ENCODE results near the gene VASH1. TPM values are rescaled to one million over a fixed set of nuclear protein-coding genes. Genes with fewer than 3 reads are reported as not detected.

The VASH1 gene
- total RNA-seq, 1 donor from 2014 or later: 13.6 TPM

GRCh38 chr14:76754586-76754985 lies 6.7 kb upstream of the VASH1 start:
- no peaks in the 10 kb centered on the region for H3K9me3 ChIP-seq (ENCODE audit: insufficient read depth, low read depth, low read length)
- no peak for FAIRE-seq

GRCh38 chr14:76755610-76756370 lies 5.5 kb upstream of the VASH1 start:
- Mint-ChIP-seq H3K36me3 (ENCODE audit: low read depth, unreplicated experiment) (peaks cover under 1% of the 10 kb centered on the region), H3K4me1 (ENCODE audit: low read depth, unreplicated experiment) (peaks cover 10% of the 10 kb centered on the region), H3K27me3 (ENCODE audit: low read depth, unreplicated experiment) (peaks cover 45% of the 10 kb centered on the region), H3K9me3 (ENCODE audit: unreplicated experiment) (peaks cover 15% of the 10 kb centered on the region), H3K27ac (ENCODE audit: unreplicated experiment) (no peak overlapping the region), H3K4me3 (ENCODE audit: unreplicated experiment) (no peak overlapping the region)
- no peak for FAIRE-seq
- peaks cover 4% of the 10 kb centered on the region for H3K4me1 ChIP-seq (ENCODE audit: insufficient read depth, low read length)
- no peaks in the 10 kb centered on the region for H3K79me2 ChIP-seq (ENCODE audit: insufficient read depth, low read length)
- TF ChIP-seq EZH2 (IDR thresholded peaks at IDR 0.05; ENCODE audit: insufficient read depth, low read length) (no peak), CTCF (IDR thresholded peaks at IDR 0.05; ENCODE audit: insufficient read depth, low read depth, low read length) (no peak)
- H3K27me3 ChIP-seq (ENCODE audit: insufficient read depth, low read length): peaks cover 2% of the 10 kb centered on the region
- H3K36me3 ChIP-seq (ENCODE audit: insufficient read depth, low read length): no peaks in the 10 kb centered on the region
- H3K4me2 ChIP-seq (ENCODE audit: low read length): no peak overlapping the region
- H3K9ac ChIP-seq (ENCODE audit: low read length): no peak overlapping the region
- DNase-seq (ENCODE audit: low read depth): no peak
- H4K20me1 ChIP-seq (ENCODE audit: insufficient read depth, low read length): no peaks in the 10 kb centered on the region
- no peak overlapping the region for H2AFZ ChIP-seq (ENCODE audit: low read depth, low read length)
- no peak overlapping the region for H3K27ac ChIP-seq (ENCODE audit: low read depth, low read length)
- H3K9me3 ChIP-seq (ENCODE audit: insufficient read depth, low read depth, low read length): no peaks in the 10 kb centered on the region
- H3K4me3 ChIP-seq (ENCODE audit: insufficient read depth, low read depth, low read length): no peak overlapping the region

More at GRCh38 chr14:76754586-76754985, 6.7 kb upstream of the VASH1 start:
- TF ChIP-seq EZH2 (IDR thresholded peaks at IDR 0.05; ENCODE audit: insufficient read depth, low read length) (no peak), CTCF (IDR thresholded peaks at IDR 0.05; ENCODE audit: insufficient read depth, low read depth, low read length) (no peak)
- peaks cover 45% of the 10 kb centered on the region for H3K27me3 Mint-ChIP-seq (ENCODE audit: low read depth, unreplicated experiment)
- H3K4me2 ChIP-seq (ENCODE audit: low read length): no peak overlapping the region
- H3K4me1 ChIP-seq (ENCODE audit: insufficient read depth, low read length): no peaks in the 10 kb centered on the region
- no peaks in the 10 kb centered on the region for H3K36me3 ChIP-seq (ENCODE audit: insufficient read depth, low read length)
- H3K4me3 Mint-ChIP-seq (ENCODE audit: unreplicated experiment): no peak overlapping the region
- H3K9ac ChIP-seq (ENCODE audit: low read length): no peak overlapping the region
- H3K9me3 Mint-ChIP-seq (ENCODE audit: unreplicated experiment): peaks cover 15% of the 10 kb centered on the region
- H3K27ac Mint-ChIP-seq (ENCODE audit: unreplicated experiment): no peak overlapping the region
- H3K4me1 Mint-ChIP-seq (ENCODE audit: low read depth, unreplicated experiment): peaks cover 2% of the 10 kb centered on the region
- H3K79me2 ChIP-seq (ENCODE audit: insufficient read depth, low read length): no peaks in the 10 kb centered on the region
- H3K36me3 Mint-ChIP-seq (ENCODE audit: low read depth, unreplicated experiment): no peaks in the 10 kb centered on the region
- H3K27ac ChIP-seq (ENCODE audit: low read depth, low read length): no peak overlapping the region
- H2AFZ ChIP-seq (ENCODE audit: low read depth, low read length): no peak overlapping the region
- H3K4me3 ChIP-seq (ENCODE audit: insufficient read depth, low read depth, low read length): no peak overlapping the region
- H4K20me1 ChIP-seq (ENCODE audit: insufficient read depth, low read length): no peaks in the 10 kb centered on the region
- no peak for DNase-seq (ENCODE audit: low read depth)
- no peaks in the 10 kb centered on the region for H3K27me3 ChIP-seq (ENCODE audit: insufficient read depth, low read length)

DNA sequence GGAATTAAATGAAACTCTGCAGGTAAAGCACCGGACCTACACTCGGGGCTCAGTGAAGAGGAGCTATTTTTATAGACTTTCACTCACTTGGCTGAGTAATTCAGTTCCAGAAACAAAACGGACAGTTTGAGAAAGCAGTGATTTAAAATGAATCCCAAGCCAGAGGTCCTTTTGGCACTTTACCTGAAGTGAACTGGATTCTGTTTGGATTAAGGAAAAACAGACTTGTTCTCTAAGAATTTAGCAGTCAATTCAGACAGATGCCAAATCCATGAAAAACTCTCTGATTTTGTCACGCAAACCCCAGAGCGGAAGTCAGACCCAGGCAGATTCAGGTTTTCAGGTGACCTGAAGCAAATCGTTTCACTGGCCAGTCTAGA lies 4.9 kb upstream of the VASH1 start:
- DNase-seq (ENCODE audit: low read depth) (no peak), FAIRE-seq (no peak)
- peaks cover 12% of the 10 kb centered on the region for H3K4me1 Mint-ChIP-seq (ENCODE audit: low read depth, unreplicated experiment)
- peaks cover 15% of the 10 kb centered on the region for H3K9me3 Mint-ChIP-seq (ENCODE audit: unreplicated experiment)
- H3K27me3 Mint-ChIP-seq (ENCODE audit: low read depth, unreplicated experiment): peaks cover 47% of the 10 kb centered on the region
- TF ChIP-seq EZH2 (IDR thresholded peaks at IDR 0.05; ENCODE audit: insufficient read depth, low read length): no peak
- no peak for TF ChIP-seq CTCF (IDR thresholded peaks at IDR 0.05; ENCODE audit: insufficient read depth, low read depth, low read length)
- Histone ChIP-seq H3K9ac (ENCODE audit: low read length) (no peak overlapping the region), H3K4me3 (ENCODE audit: insufficient read depth, low read depth, low read length) (no peak overlapping the region), H3K4me1 (ENCODE audit: insufficient read depth, low read length) (peaks cover 7% of the 10 kb centered on the region), H3K36me3 (ENCODE audit: insufficient read depth, low read length) (no peaks in the 10 kb centered on the region), H2AFZ (ENCODE audit: low read depth, low read length) (no peak overlapping the region), H3K9me3 (ENCODE audit: insufficient read depth, low read depth, low read length) (no peaks in the 10 kb centered on the region), H3K27me3 (ENCODE audit: insufficient read depth, low read length) (peaks cover 2% of the 10 kb centered on the region), H3K4me2 (ENCODE audit: low read length) (no peak overlapping the region), H3K79me2 (ENCODE audit: insufficient read depth, low read length) (no peaks in the 10 kb centered on the region), H3K27ac (ENCODE audit: low read depth, low read length) (no peak overlapping the region), H4K20me1 (ENCODE audit: insufficient read depth, low read length) (no peaks in the 10 kb centered on the region)
- H3K4me3 Mint-ChIP-seq (ENCODE audit: unreplicated experiment): no peak overlapping the region
- no peak overlapping the region for H3K27ac Mint-ChIP-seq (ENCODE audit: unreplicated experiment)
- H3K36me3 Mint-ChIP-seq (ENCODE audit: low read depth, unreplicated experiment): peaks cover 2% of the 10 kb centered on the region
